ENCODE data around the gene FSTL4.

Gene FSTL4

DNA sequence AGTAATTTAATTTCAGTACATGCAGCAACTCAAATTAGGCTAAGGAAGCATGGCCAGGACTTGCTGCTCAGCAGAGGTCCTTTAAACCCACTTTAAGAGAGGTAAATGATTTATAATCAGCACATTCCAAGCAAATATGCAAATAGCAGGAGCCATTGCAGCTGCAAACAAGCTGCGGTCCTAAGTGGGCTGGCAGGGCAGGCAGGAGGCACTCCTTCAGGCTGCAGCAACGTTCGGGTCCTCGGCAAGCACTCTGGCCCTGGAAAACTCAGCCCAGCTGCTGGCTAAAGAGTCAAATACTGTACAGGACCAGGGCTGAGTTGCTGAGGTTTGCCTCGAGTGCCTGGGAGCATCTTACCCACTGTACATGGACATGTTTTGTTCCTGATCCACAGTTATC, 126.9 kb downstream of the FSTL4 start:
- H3K79me2 ChIP-seq (ENCODE audit: insufficient read depth, low read length), result no peaks in the 10 kb centered on the region
- H3K27ac ChIP-seq (ENCODE audit: low read length), result no peak overlapping the region
- no peak for DNase-seq
- no peak for TF ChIP-seq EZH2 (IDR thresholded peaks at IDR 0.05; ENCODE audit: borderline replicate concordance, low read depth, low read length, severe bottlenecking)
- TF ChIP-seq, protein P1, sequence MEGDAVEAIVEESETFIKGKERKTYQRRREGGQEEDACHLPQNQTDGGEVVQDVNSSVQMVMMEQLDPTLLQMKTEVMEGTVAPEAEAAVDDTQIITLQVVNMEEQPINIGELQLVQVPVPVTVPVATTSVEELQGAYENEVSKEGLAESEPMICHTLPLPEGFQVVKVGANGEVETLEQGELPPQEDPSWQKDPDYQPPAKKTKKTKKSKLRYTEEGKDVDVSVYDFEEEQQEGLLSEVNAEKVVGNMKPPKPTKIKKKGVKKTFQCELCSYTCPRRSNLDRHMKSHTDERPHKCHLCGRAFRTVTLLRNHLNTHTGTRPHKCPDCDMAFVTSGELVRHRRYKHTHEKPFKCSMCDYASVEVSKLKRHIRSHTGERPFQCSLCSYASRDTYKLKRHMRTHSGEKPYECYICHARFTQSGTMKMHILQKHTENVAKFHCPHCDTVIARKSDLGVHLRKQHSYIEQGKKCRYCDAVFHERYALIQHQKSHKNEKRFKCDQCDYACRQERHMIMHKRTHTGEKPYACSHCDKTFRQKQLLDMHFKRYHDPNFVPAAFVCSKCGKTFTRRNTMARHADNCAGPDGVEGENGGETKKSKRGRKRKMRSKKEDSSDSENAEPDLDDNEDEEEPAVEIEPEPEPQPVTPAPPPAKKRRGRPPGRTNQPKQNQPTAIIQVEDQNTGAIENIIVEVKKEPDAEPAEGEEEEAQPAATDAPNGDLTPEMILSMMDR (IDR thresholded peaks at IDR 0.05; ENCODE audit: borderline replicate concordance, extremely low read depth, low read length, poor library complexity, severe bottlenecking), result no peak
- no peak overlapping the region for H3K4me2 ChIP-seq (ENCODE audit: insufficient read depth, low read length)
- H2AFZ ChIP-seq (ENCODE audit: low read depth, low read length), result no peak overlapping the region
- no peak overlapping the region for H3K9ac ChIP-seq (ENCODE audit: low read depth, low read length)
- H3K27me3 ChIP-seq (ENCODE audit: insufficient read depth, low read length, poor library complexity), result peaks cover 7% of the 10 kb centered on the region
- no peak for ATAC-seq (ENCODE audit: insufficient read depth, low read depth)
- H3K9me3 ChIP-seq (ENCODE audit: insufficient read depth, low read length, severe bottlenecking), result no peaks in the 10 kb centered on the region
- H3K36me3 ChIP-seq (ENCODE audit: insufficient read depth, low read length), result no peaks in the 10 kb centered on the region
- no peak overlapping the region for H3K4me3 ChIP-seq (ENCODE audit: low read depth in 1 of 2, low read length in 2 of 2)
- no peaks in the 10 kb centered on the region for H3K4me1 ChIP-seq (ENCODE audit: insufficient read depth, low read length)
- H4K20me1 ChIP-seq (ENCODE audit: insufficient read depth, low read length), result no peaks in the 10 kb centered on the region

GRCh38 chr5:133483406-133484090, 128.8 kb downstream of the FSTL4 start:
- DNase-seq (no peak), ATAC-seq (ENCODE audit: insufficient read depth, low read depth) (no peak)
- no peaks in the 10 kb centered on the region for H3K36me3 ChIP-seq (ENCODE audit: insufficient read depth, low read length)
- H3K27ac ChIP-seq (ENCODE audit: low read length), result no peak overlapping the region
- H3K27me3 ChIP-seq (ENCODE audit: insufficient read depth, low read length, poor library complexity), result peaks cover 7% of the 10 kb centered on the region
- no peaks in the 10 kb centered on the region for H3K9me3 ChIP-seq (ENCODE audit: insufficient read depth, low read length, severe bottlenecking)
- no peaks in the 10 kb centered on the region for H4K20me1 ChIP-seq (ENCODE audit: insufficient read depth, low read length)
- no peaks in the 10 kb centered on the region for H3K79me2 ChIP-seq (ENCODE audit: insufficient read depth, low read length)
- no peak overlapping the region for H3K4me2 ChIP-seq (ENCODE audit: insufficient read depth, low read length)
- no peak for TF ChIP-seq EZH2 (IDR thresholded peaks at IDR 0.05; ENCODE audit: borderline replicate concordance, low read depth, low read length, severe bottlenecking)
- TF ChIP-seq, protein P1 (IDR thresholded peaks at IDR 0.05; ENCODE audit: borderline replicate concordance, extremely low read depth, low read length, poor library complexity, severe bottlenecking), result no peak
- H2AFZ ChIP-seq (ENCODE audit: low read depth, low read length), result no peak overlapping the region
- no peak overlapping the region for H3K4me3 ChIP-seq (ENCODE audit: low read depth in 1 of 2, low read length in 2 of 2)
- H3K9ac ChIP-seq (ENCODE audit: low read depth, low read length), result no peak overlapping the region
- H3K4me1 ChIP-seq (ENCODE audit: insufficient read depth, low read length), result no peaks in the 10 kb centered on the region

GRCh38 chr5:133482028-133482427, 130.3 kb downstream of the FSTL4 start:
- no peak for DNase-seq
- H3K4me3 ChIP-seq (ENCODE audit: low read depth in 1 of 2, low read length in 2 of 2), result no peak overlapping the region

More at GRCh38 chr5:133482028-133482427, 130.3 kb downstream of the FSTL4 start:
- H3K27ac ChIP-seq (ENCODE audit: low read length), result no peak overlapping the region
- no peaks in the 10 kb centered on the region for H3K36me3 ChIP-seq (ENCODE audit: insufficient read depth, low read length)
- H4K20me1 ChIP-seq (ENCODE audit: insufficient read depth, low read length), result no peaks in the 10 kb centered on the region
- H3K9ac ChIP-seq (ENCODE audit: low read depth, low read length), result no peak overlapping the region
- peaks cover 7% of the 10 kb centered on the region for H3K27me3 ChIP-seq (ENCODE audit: insufficient read depth, low read length, poor library complexity)
- no peaks in the 10 kb centered on the region for H3K9me3 ChIP-seq (ENCODE audit: insufficient read depth, low read length, severe bottlenecking)
- no peak overlapping the region for H2AFZ ChIP-seq (ENCODE audit: low read depth, low read length)
- no peak for ATAC-seq (ENCODE audit: insufficient read depth, low read depth)
- H3K79me2 ChIP-seq (ENCODE audit: insufficient read depth, low read length), result no peaks in the 10 kb centered on the region
- no peaks in the 10 kb centered on the region for H3K4me1 ChIP-seq (ENCODE audit: insufficient read depth, low read length)
- no peak overlapping the region for H3K4me2 ChIP-seq (ENCODE audit: insufficient read depth, low read length)
- TF ChIP-seq, protein P1 (IDR thresholded peaks at IDR 0.05; ENCODE audit: borderline replicate concordance, extremely low read depth, low read length, poor library complexity, severe bottlenecking), result no peak
- TF ChIP-seq EZH2 (IDR thresholded peaks at IDR 0.05; ENCODE audit: borderline replicate concordance, low read depth, low read length, severe bottlenecking), result no peak
